ENCODE data around the gene ABCA4.

The ABCA4 gene

DNA sequence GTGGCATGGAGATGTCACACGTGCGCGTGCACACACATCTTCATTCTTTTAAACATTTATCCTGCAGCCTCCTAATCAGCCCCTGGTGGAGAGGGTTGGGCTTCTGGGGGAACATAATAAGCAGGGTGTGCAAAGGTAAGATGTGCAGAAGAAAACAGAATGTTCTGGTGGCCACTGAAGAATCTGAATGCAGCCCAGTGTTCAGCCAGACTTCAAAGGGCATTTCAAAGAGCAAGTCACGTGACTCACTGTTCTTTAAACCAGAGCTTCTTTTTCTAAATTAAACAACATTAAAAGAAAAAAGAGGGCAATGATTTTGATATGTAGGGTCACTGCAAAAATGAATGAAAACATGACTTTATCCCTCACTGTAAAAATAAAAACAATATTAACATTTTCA lies 89.8 kb downstream of the ABCA4 start:
- FAIRE-seq (no peak), DNase-seq (ENCODE audit: insufficient read length) (no peak)
- TF ChIP-seq TAF1 (IDR thresholded peaks at IDR 0.05; ENCODE audit: borderline replicate concordance, low read depth, low read length) (no peak), POLR2A (IDR thresholded peaks at IDR 0.05; ENCODE audit: low read depth, low read length) (no peak), POLR2AphosphoS5 (IDR thresholded peaks at IDR 0.05; ENCODE audit: low read depth, low read length) (no peak)

DNA sequence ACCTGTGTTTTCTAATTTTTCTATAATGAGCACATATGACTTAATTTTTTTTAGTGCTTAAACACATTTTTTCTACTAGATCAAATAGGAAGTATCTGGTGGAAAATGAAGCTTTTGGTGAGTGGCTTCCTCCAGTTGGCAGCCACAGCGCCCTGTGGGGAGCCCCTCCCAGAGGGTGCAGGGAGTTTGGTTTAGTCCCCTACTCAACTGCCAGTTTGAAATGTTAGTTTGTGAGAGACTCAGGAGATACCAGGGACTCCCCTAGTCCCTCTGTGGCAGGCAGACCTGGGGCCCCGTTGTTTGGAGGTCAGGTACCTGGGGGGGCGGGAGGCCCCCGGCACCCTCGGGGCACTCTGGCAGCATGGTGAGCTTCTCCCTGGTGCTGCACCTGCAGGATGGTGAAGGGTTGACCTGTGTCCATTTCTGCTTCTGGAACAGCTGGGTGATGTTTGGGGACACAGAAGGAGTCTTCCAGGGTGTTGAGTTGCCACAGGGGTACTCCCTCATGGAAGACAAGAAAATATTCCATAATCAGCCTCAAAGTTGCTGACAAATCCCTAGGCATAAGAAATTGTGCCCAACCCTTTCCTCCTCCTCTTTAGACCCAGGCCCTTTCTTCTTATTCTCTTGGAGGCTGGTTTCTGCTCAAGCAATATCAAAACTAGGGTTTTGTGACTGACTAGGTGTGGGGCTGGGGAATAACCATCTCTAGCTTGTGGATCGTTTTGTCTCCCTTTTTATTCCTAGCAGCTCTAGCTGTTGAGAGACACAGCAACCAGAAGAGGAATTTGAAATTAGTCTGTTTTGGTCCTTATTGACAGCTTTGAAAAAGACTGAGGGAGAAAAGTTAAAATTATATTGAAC lies 91.6 kb downstream of the ABCA4 start:
- no peak for TF ChIP-seq TAF1 (IDR thresholded peaks at IDR 0.05; ENCODE audit: borderline replicate concordance, low read depth, low read length)
- no peak for TF ChIP-seq POLR2AphosphoS5 (IDR thresholded peaks at IDR 0.05; ENCODE audit: low read depth, low read length)
- TF ChIP-seq POLR2A (IDR thresholded peaks at IDR 0.05; ENCODE audit: low read depth, low read length), result no peak
- FAIRE-seq (no peak), DNase-seq (ENCODE audit: insufficient read length) (no peak)

DNA sequence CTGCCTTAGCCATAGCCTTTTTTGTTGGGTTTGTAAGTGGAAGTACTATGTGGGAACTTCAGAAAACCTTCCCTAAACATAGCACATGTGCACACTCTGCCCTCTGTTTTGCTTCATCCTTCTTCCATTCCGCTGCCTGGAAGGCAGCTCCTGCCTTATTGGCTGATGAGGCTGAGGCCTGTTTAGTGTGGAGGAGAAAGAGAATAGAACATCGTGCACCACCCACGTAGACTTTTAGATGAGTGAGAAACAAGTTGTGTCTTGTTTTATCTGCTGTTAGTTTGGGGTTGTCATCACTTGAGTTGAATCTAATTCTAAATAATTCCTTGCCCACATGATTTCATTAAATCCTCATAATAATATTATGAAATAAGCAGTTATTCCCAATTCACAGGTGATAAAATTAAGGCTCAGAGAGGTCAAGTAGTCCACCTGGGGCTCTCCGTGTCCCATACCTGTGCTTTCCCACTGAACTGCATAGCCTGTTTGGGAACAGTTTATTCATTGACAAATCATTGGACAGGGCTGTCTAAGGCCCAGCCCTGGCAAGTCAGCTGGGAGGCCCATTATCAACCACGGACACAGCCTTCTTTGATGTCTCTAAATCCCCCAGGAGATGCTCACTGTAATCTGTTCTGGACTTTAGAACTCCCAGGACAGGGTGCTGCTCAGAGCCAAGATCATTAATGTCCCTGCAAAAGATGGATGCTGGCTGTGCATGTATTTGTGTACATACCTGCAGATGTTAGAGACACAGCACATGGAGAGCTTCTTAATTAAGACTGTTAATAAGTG lies 93.0 kb downstream of the ABCA4 start:
- TF ChIP-seq POLR2AphosphoS5 (IDR thresholded peaks at IDR 0.05; ENCODE audit: low read depth, low read length), result no peak
- TF ChIP-seq POLR2A (IDR thresholded peaks at IDR 0.05; ENCODE audit: low read depth, low read length), result no peak
- TF ChIP-seq TAF1 (IDR thresholded peaks at IDR 0.05; ENCODE audit: borderline replicate concordance, low read depth, low read length), result no peak
- FAIRE-seq (no peak), DNase-seq (ENCODE audit: insufficient read length) (no peak)

DNA sequence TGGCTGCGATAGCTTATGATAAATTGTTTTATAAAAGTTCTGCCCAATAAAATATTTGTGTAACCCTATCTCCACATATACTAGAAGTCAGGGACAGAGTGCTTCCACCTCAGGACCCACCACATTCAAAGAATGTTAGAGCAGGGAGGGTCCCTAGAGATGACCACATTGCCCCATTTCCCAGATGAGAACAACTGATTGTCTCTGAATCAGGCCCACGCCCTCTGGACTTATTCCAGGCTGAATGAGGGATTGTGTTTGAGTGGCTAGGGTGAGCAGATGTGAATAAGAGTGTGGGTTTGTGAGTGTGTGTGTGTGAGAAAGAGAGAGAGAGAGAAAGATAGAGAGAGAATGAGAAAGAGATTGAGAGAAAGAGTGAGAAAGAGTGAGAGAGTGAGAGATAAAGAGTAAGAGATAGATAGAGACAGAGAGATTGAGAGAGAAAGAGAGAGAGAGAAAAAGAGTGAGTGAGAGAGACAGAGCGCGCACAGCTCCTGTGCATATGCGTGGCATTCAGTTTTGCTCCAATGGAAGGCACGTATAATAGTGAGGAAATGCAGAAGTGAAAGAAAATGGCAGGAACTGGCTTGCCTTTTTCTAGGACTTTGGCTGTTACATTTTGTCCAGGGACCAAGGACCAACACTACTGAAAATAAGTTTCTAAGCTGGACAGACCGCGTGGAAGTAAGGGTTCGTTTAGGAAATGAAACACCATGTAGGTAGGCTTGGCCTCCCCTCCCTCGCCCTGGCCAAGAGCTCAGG lies 94.1 kb downstream of the ABCA4 start:
- FAIRE-seq (peak; percentile 36), DNase-seq (ENCODE audit: insufficient read length) (no peak)
- no peak for TF ChIP-seq POLR2AphosphoS5 (IDR thresholded peaks at IDR 0.05; ENCODE audit: low read depth, low read length)
- no peak for TF ChIP-seq TAF1 (IDR thresholded peaks at IDR 0.05; ENCODE audit: borderline replicate concordance, low read depth, low read length)
- TF ChIP-seq POLR2A (IDR thresholded peaks at IDR 0.05; ENCODE audit: low read depth, low read length), result no peak

DNA sequence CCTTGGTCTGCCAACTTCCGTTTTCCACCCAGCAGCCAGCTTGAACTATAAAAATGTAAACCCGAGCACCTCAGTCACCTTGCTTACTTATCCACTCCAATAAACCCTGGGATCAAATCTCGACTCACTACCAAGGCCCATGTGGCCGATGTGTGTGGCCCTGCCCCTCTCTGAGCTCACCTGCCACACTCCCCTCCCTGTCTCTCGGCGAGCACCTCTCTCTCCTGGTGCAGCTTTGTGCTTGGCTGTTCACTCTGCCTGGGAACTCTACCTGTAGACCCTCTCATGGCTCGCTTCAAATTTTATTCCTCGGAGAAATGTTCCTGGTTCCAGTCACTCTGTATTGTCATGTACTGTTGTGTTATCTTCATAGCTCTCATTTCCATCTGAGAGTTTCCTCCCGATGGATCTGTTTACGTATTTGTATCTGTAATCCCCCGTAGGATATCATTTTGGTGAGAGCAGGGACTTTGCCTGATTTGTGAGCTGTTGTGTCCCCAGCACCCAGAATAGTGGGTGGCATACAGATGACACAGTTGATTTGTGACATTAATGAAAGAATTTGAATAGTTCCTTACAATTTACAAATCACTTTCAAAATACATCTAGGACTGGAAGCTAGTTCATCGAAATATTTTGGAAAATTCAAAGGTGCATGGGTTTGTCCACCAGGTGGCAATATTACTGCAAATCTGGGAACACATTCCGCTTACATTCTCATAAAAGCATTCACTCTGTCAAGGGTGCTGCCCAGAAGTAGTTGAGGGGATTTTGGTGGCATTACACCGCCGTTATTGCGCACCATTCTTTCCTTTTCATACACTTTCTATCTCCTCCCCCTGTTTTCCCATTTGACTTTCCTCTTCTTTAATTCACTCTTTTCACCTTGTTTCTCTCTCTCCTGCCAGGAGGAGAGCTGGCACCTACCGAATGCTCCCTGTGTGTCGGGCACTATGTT lies 95.3 kb downstream of the ABCA4 start:
- FAIRE-seq (peak; percentile 84), DNase-seq (ENCODE audit: insufficient read length) (no peak)
- TF ChIP-seq TAF1 (IDR thresholded peaks at IDR 0.05; ENCODE audit: borderline replicate concordance, low read depth, low read length) (no peak), POLR2AphosphoS5 (IDR thresholded peaks at IDR 0.05; ENCODE audit: low read depth, low read length) (no peak), POLR2A (IDR thresholded peaks at IDR 0.05; ENCODE audit: low read depth, low read length) (no peak)

DNA sequence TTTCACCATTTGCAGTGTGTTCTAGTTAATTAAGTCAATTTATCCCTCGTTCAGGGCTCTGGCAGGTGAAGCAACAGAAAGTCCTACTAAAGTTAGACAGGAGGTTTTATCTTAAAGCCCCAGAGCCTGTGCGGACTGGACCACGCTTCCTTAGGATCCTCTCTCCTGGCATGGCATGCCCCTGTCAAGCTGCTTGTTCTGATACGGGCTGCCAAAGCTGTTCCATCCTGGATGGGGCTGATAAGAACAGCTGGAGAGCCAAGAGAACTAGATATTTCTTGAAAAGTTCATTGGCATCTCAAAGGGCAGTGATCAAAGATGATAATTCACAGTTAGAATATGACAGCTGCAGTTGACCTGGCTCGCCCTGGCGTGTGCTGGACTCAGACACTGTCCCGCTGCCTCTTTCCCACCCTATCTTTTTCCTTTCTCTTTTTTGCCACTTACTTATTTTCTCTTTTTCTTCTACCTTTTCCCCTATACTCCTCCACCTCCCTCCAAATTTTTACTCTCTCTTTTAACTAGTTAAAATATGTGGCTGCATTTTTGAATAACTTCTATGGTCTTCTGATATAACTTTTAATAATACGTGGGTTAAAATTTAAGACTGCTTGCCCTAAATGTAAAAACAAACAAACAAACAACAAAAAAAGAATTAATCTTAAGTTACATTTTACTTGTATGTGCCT lies 96.7 kb downstream of the ABCA4 start:
- TF ChIP-seq POLR2AphosphoS5 (IDR thresholded peaks at IDR 0.05; ENCODE audit: low read depth, low read length), result no peak
- TF ChIP-seq POLR2A (IDR thresholded peaks at IDR 0.05; ENCODE audit: low read depth, low read length), result no peak
- no peak for TF ChIP-seq TAF1 (IDR thresholded peaks at IDR 0.05; ENCODE audit: borderline replicate concordance, low read depth, low read length)
- FAIRE-seq (no peak), DNase-seq (ENCODE audit: insufficient read length) (no peak)

DNA sequence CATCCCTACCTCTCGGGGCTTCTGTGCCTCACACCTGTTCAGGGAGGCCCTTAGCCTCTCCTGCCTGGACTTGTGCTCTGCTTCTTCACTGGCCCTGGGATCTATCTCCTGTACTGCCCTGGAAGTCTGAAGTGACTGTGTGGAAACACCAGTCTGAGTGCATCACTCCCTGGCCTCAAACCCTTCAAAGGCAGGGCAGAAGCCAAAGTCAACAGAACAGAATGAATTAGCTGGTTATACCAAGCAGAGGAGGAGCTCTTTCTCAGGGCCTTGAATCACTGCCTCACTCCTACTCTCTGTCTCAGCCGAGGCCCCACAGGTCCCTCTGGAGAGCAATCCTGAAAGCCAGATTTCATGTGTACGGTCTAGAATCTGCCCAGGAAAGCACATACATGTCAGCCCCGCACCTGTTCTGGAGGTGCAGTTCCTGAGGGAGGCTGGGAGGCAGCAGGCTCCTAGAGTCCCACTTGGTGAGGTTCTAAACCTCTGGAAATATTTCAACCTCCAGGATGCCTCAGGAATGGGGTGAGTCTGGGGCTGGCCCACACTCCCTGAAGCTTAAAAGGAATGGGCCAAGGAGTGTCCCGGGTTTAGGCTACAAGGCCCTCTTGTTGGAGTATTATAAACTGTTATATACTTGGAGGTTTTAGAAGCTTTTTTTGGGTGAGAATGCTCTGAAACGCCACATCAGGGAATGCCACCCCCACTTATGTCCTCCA lies 98.3 kb downstream of the ABCA4 start:
- FAIRE-seq (no peak), DNase-seq (ENCODE audit: insufficient read length) (no peak)
- TF ChIP-seq TAF1 (IDR thresholded peaks at IDR 0.05; ENCODE audit: borderline replicate concordance, low read depth, low read length), result no peak
- TF ChIP-seq POLR2A (IDR thresholded peaks at IDR 0.05; ENCODE audit: low read depth, low read length), result no peak
- TF ChIP-seq POLR2AphosphoS5 (IDR thresholded peaks at IDR 0.05; ENCODE audit: low read depth, low read length), result no peak

DNA sequence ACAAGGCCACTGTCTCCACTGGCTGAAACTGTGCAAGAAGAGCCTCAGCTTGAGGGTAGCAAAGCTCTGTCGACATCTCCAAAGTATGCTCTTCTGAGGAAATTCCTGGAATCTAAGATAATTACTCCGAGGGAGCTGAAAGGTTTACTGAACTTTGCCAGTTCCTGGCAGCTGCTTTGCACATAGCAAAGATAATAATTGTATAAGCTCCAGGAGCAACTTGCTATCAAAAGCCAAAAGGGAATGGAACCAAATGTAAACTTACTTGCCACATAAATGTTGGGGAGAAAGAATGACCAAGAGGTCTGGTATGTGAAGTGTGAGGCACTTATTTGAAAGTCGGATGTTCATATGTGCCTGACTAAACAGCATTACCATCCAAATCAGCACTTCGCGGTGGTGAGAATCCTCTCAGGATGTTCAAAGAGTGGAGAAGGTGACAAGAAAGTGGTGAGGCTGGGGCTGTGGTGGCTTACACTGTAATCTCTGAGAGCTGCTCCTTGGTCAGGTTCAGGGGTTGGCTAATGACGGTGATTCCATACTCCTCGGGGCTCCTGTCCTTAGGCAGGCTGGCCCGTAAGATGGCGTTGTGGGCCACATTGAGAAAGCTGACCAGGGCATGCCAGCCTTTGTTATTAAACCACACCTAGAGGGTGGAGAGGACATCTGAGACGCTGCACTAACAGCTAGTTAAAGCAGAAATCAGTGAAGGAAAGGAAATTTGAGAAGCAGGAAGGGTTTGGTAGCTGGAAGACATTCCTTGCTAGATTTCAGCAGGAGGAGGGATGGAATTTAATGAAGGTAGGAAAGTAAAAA lies 100.0 kb downstream of the ABCA4 start:
- no peak for FAIRE-seq
- no peak for TF ChIP-seq TAF1 (IDR thresholded peaks at IDR 0.05; ENCODE audit: borderline replicate concordance, low read depth, low read length)
- TF ChIP-seq POLR2AphosphoS5 (IDR thresholded peaks at IDR 0.05; ENCODE audit: low read depth, low read length), result no peak
- no peak for TF ChIP-seq POLR2A (IDR thresholded peaks at IDR 0.05; ENCODE audit: low read depth, low read length)
- DNase-seq (ENCODE audit: insufficient read length), result no peak

DNA sequence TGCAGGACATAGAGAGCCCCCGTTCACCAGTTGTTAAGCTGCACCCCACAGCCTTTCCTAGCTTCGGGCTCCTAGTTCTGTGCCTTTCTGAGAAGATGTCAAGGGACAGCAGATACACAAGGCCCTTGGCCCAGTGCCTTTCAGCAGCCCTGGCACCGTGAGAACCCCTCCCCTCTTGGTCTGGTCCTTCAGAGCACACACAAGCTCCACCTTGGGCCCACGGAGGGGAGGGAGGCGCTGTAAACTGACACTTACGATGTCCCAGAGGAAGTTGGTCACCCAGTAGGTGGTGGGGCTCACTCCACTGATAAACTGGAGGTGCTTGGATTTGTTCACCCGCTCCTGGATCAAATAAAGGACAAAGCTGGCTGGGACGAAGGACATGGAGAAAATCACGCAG lies 101.6 kb downstream of the ABCA4 start:
- DNase-seq (ENCODE audit: insufficient read length) (no peak), FAIRE-seq (no peak)
- TF ChIP-seq TAF1 (IDR thresholded peaks at IDR 0.05; ENCODE audit: borderline replicate concordance, low read depth, low read length) (no peak), POLR2AphosphoS5 (IDR thresholded peaks at IDR 0.05; ENCODE audit: low read depth, low read length) (no peak), POLR2A (IDR thresholded peaks at IDR 0.05; ENCODE audit: low read depth, low read length) (no peak)
